Omental fat pad (tissue), 4 donors: ENCODE results near the gene C4A. TPM values are rescaled to one million over a fixed set of nuclear protein-coding genes. Genes with fewer than 3 reads are reported as not detected.
"Not testable (repeated sequence)": the region's sequence is repeated elsewhere in the genome, so short reads cannot be mapped to it uniquely, and the experiment has no call there.

Experiments
- ATAC-seq: fragments of 150-250 bp; one replicate; pipeline ENCODE4 v1.9.1; 2016; ENCODE audit warnings: mild to moderate bottlenecking, moderate library complexity; ENCODE audit not compliant: low FRiP score
- DNase-seq: peaks from one replicate; pipeline ENCODE4 v3.0.0-alpha.2; 2019; ENCODE audit warnings: low spot score
- total RNA-seq, 4 donors: library from RNA; depleted of rRNA; stranded (reverse); fragments of >200 nt; gene quantifications; one replicate each; pipeline ENCODE4 v1.1.0, GENCODE V29; 2016

C4A gene
- total RNA-seq, 4 donors from 2014 or later: 16.6 to 652 (median 239) TPM

GRCh38 chr6:32002546-32003268 is 20.9 kb downstream of the C4A start:
- not testable (repeated sequence) for DNase-seq
- peak; percentile 71 for ATAC-seq

GRCh38 chr6:32003301-32003700 is 21.4 kb downstream of the C4A start:
- not testable (repeated sequence) for DNase-seq
- ATAC-seq: peak; percentile 55

GRCh38 chr6:32004393-32004792 is 22.5 kb downstream of the C4A start:
- ATAC-seq: not testable (repeated sequence)

GRCh38 chr6:32004864-32005537 is 23.1 kb downstream of the C4A start:
- DNase-seq, ATAC-seq: not testable (repeated sequence)

More at GRCh38 chr6:32004393-32004792, 22.5 kb downstream of the C4A start:
- DNase-seq: not testable (repeated sequence)

- not testable (repeated sequence) for ATAC-seq
Observed at GRCh38 chr6:32005538-32005880, 23.7 kb downstream of the C4A start.

GRCh38 chr6:32005991-32006529 is 24.2 kb downstream of the C4A start:
- DNase-seq, ATAC-seq: not testable (repeated sequence)

More at GRCh38 chr6:32005538-32005880, 23.7 kb downstream of the C4A start:
- not testable (repeated sequence) for DNase-seq

DNA sequence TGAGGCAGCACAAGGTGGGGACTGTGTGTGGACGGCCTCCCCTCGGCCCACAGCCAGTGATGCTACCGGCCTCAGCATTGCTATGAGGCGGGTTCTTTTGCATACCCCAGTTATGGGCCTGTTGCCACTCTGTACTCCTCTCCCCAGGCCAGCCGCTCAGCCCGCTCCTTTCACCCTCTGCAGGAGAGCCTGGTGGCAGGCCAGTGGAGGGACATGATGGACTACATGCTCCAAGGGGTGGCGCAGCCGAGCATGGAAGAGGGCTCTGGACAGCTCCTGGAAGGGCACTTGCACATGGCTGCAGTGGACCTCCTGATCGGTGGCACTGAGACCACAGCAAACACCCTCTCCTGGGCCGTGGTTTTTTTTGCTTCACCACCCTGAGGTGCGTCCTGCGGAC is 25.2 kb downstream of the C4A start:
- ATAC-seq: not testable (repeated sequence)

GRCh38 chr6:32008037-32008436 is 26.2 kb downstream of the C4A start:
- ATAC-seq, DNase-seq: not testable (repeated sequence)

More for the DNA sequence above, 25.2 kb downstream of the C4A start:
- DNase-seq: not testable (repeated sequence)

DNA sequence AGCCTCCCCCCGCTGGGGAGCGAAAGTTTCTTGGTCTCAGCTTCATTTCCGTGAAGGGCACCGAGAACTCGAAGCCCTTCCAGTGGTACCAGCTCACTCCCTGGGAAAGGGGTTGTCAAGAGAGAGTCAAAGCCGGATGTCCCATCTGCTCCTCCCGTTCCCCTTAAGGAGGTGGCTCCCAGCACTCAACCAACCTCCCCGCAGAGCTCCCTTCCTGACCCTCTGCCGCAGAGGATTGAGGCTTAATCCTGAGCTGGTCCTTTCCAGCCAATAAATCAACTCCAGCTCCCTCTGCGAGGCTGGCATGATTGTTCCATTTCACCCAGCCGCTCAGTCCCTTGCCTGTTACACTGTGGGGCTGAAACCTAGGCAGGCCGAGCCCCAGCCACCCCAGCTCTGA is 26.8 kb downstream of the C4A start:
- ATAC-seq, DNase-seq: not testable (repeated sequence)

DNA sequence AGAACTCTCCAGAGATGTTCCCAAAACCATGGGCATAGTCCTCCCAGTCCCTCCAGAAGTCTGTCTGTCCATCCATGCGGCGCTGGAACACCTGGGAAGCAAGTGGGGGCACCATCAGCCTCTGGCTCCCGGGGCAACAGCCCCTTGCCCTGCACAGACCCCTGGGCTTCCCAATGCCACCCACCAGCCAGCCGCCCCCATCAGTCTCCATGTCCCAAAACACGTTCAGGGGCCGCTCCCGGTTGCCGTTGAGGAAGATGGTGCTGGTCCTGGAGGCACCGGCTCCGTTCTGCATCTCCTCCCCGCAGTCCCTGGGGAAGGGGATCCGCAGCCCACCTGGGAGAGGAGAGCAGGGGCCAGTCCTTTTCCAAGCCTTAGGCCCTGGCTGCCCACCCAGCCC is 27.7 kb downstream of the C4A start:
- not testable (repeated sequence) for DNase-seq, ATAC-seq

DNA sequence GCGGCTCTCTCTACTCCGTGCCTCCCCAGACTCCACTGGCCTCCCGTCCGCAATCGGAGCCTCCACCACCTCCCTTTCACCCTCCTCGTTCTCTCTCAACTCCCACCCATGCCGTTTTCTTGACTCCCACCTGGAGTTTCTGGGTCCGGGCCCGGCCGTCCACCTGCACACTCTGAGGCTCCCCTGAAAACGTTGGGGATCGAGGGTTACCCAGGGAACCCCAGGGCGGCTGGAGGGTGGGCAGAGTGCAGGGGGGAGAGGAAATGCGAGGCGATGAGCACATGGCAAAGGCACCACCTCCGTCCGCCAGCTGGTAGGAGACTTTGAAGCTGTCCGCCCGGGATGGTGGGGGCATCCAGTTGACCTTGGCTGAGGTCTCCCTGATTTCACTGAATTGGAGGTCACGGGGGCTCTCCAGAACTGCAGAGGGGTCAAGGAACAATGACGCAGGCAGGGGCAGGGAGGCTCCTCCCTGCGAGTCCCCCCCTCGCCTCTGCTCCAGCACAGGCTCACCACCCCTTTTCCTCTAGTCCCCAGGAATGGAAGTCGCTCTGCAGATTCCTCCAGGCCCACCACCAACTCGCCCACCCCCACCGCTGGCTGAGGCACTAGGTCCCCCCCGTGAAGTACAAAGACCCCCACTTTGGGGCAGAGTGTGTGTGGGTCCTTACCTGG is 29.1 kb downstream of the C4A start:
- not testable (repeated sequence) for ATAC-seq, DNase-seq

DNA sequence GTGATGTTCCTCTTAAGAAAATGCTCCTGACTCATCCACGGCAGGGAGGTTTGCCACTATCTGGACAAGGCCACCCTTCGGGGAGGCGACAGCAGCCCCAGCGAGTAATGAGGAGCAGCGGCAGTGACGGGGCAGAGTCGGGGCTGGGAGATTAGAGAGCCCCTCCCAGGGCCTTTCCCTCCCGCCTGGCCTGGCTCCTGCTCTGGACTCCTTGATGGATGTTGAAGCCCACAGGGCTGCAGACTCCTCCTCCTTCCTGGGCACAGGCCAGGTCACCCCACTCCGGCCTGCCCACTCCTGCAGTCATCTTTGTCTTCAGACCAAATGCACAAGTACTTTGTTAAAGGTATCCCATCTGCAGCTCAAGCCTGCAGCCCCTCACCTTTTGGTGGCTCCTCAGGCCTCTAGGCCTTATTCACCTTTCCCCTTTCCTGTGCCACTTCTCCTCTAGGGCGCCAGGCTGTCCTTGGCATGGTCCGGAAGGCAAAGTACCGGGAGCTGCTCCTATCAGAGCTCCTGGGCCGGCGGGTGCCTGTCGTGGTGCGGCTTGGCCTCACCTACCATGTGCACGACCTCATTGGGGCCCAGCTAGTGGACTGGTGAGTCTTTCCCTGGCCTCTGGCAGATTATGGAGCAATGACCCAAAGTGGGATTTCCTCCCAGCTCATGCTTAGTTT is 31.2 kb downstream of the C4A start:
- ATAC-seq: peak; percentile 38

DNA sequence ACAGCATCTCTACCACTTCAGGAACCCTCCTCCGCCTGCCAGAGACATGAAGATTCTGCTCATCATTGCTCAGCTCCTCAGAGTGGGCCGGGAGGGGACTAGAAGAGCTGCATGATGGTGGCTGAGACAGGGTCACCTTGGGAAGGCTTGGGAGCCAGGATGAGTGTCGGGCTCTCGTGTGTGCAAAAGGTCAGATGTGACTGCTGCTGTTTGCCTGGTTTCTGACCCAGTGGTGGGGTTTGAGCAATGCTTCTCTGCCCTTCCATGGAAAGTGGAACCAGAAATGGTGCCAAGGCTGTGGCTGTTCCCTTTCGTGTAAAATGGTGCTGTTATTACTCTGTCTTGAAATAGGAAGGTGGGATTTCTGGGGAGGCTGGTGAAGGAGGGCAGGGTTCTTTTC is 31.9 kb downstream of the C4A start:
- not testable (repeated sequence) for DNase-seq

More for the DNA sequence above, 31.2 kb downstream of the C4A start:
- DNase-seq: peak; percentile 22

DNA sequence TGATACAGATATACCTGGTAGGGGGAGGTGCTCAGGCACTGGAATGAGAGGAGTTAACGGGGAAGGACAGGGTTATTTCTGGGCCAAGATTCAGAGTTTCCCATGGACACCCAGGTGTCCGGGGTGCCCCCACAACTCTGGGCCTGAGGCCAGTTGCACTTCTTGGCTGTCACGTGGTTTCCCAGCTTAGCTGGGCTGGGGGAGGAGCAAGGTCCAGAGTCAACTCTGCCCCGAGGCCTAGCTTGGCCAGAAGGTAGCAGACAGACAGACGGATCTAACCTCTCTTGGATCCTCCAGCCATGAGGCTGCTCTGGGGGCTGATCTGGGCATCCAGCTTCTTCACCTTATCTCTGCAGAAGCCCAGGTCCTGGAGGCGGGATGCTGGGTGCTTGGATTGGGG is 32.7 kb downstream of the C4A start, which contains the start of gene C4B:
TSS of gene C4B (plus strand) at position 249 of the 400 bp plus-strand sequence. CDS start at position 300, 51 bp downstream.
- not testable (repeated sequence) for DNase-seq
- peak; percentile 38 for ATAC-seq

More for the DNA sequence above, 31.9 kb downstream of the C4A start:
- ATAC-seq: not testable (repeated sequence)

DNA sequence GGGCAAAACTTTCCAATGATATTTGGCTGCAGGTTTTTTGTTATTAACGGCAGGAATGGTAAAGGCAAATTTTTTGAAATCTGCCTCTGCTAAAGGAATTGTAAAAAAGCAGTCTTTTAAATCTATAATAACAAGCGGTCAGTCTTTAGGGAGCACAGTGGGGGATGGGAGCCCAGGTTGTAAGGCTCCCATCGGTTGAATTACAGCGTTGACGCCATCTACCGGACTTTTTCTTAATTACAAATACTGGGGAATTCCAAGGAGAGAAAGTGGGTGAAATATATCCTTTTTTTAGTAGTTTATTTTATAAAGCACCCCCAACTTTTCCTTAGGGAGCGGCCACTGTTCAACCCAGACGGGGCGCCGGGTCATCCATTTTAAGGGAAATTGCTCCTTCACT is 40.2 kb downstream of the C4A start:
- DNase-seq, ATAC-seq: not testable (repeated sequence)

DNA sequence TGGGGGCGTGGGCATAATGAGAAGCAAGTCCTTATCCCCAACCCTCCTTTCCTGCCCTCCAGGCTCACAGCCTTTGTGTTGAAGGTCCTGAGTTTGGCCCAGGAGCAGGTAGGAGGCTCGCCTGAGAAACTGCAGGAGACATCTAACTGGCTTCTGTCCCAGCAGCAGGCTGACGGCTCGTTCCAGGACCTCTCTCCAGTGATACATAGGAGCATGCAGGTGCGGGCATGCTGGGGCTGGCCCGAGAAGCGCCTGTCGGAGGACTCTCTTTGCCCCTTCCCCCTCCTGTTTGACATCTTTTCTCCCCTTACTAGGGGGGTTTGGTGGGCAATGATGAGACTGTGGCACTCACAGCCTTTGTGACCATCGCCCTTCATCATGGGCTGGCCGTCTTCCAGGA is 46.8 kb downstream of the C4A start:
- DNase-seq, ATAC-seq: not testable (repeated sequence)

GRCh38 chr6:32029553-32029952 is 47.7 kb downstream of the C4A start:
- not testable (repeated sequence) for DNase-seq, ATAC-seq

- DNase-seq: not testable (repeated sequence)
- peak; percentile 73 for ATAC-seq
Observed at GRCh38 chr6:32035283-32036013, 53.6 kb downstream of the C4A start.
